Gastroesophageal sphincter (tissue), 4 donors: ENCODE results near the gene TMEM242. TPM values are rescaled to one million over a fixed set of nuclear protein-coding genes. Genes with fewer than 3 reads are reported as not detected.

Source experiments
- ATAC-seq: fragments of 150-250 bp; one replicate; pipeline ENCODE4 v1.9.1; 2016; ENCODE audit warnings: mild to moderate bottlenecking, moderate library complexity
- H3K27ac ChIP-seq, 4 donors: fragments of 200-600 bp; sonication (generic) in 3 of 4; 1 replicate in 3 of 4; 2 replicates in 1 of 4; pipeline ENCODE4 v1.5.1; 2016 to 2019
- H3K27me3 ChIP-seq: fragments of 200-600 bp; sonication (generic); one replicate; pipeline ENCODE4 v1.5.1; 2019
- H3K36me3 ChIP-seq, 2 donors: fragments of 200-600 bp; sonication (generic); one replicate each; pipeline ENCODE4 v1.5.1; 2019; ENCODE audit warnings: control low read depth in 1 of 2
- H3K4me1 ChIP-seq, 3 donors: fragments of 200-600 bp; sonication (generic); 1 replicate in 2 of 3; 2 replicates in 1 of 3; pipeline ENCODE4 v1.5.1; 2016 to 2019; ENCODE audit warnings: control low read depth in 2 of 3
- H3K4me3 ChIP-seq, 2 donors: fragments of 200-600 bp; sonication (generic); one replicate each; pipeline ENCODE4 v1.5.1; 2019; ENCODE audit warnings: mild to moderate bottlenecking in 1 of 2, moderate library complexity in 1 of 2
- H3K9me3 ChIP-seq, 3 donors: fragments of 200-600 bp; sonication (generic); one replicate each; pipeline ENCODE4 v1.5.1; 2017 to 2019; ENCODE audit warnings: control low read depth in 2 of 3
- CTCF ChIP-seq, 4 experiments: fragments of 200-600 bp in 2 of 4; fragments of 450-650 bp in 2 of 4; sonication (generic) in 1 of 4; IDR thresholded peaks; one replicate each; pipeline ENCODE4 v1.5.1; 2017 to 2019; ENCODE audit warnings: antibody characterized with exemption in 4 of 4, mild to moderate bottlenecking in 2 of 4, moderate library complexity in 2 of 4
- EP300 ChIP-seq: sonication (generic); formaldehyde crosslinking; IDR thresholded peaks from one replicate; pipeline ENCODE4 v1.6.1; 2017; ENCODE audit warnings: antibody characterized with exemption, mild to moderate bottlenecking
- POLR2A ChIP-seq, 2 donors: fragments of 450-650 bp; IDR thresholded peaks; one replicate each; pipeline ENCODE4 v1.6.1; 2017; ENCODE audit warnings: antibody characterized with exemption in 2 of 2, mild to moderate bottlenecking in 2 of 2, moderate library complexity in 1 of 2
- POLR2AphosphoS5 ChIP-seq: sonication (generic); formaldehyde crosslinking; IDR thresholded peaks from one replicate; pipeline ENCODE4 v1.6.1; 2017; ENCODE audit warnings: antibody characterized with exemption
- WGBS, 2 donors: methylation state at CpG; one replicate each; pipeline ENCODE4 v1.1.5; 2018; ENCODE audit warnings: low coverage in 1 of 2; 5-methylcytosine and 5-hydroxymethylcytosine counted together
- total RNA-seq, 4 donors: library from RNA; depleted of rRNA; stranded (reverse); fragments of >200 nt; gene quantifications; one replicate each; pipeline ENCODE4 v1.1.0, GENCODE V29; 2016

Gene TMEM242
- total RNA-seq, 4 donors from 2014 or later = 6.6 to 8.4 (median 7.6) TPM

GRCh38 chr6:157254538-157254937 lies 68.8 kb downstream of the TMEM242 start:
- no peak for ATAC-seq
- Histone ChIP-seq H3K27ac (no peak overlapping the region), H3K9me3 (no peaks in the 10 kb centered on the region), H3K4me1 (no peaks in the 10 kb centered on the region), H3K4me3 (no peak overlapping the region), H3K27me3 (no peaks in the 10 kb centered on the region), H3K36me3 (no peaks in the 10 kb centered on the region)
- TF ChIP-seq POLR2A (IDR thresholded peaks at IDR 0.05) (no peak), POLR2AphosphoS5 (no peak), EP300 (no peak), CTCF (IDR thresholded peaks at IDR 0.05) (no peak)
- WGBS, 2 donors = 81 to 87% methylated on average over 2 to 3 of the region's 3 CpGs

GRCh38 chr6:157253699-157254098 lies 69.6 kb downstream of the TMEM242 start:
- TF ChIP-seq CTCF (IDR thresholded peaks at IDR 0.05) = no peak
- TF ChIP-seq POLR2AphosphoS5 = no peak
- no peak for TF ChIP-seq POLR2A (IDR thresholded peaks at IDR 0.05)
- TF ChIP-seq EP300 = no peak
- 78 to 93% methylated on average over 3 to 5 of the region's 7 CpGs for WGBS, 2 donors
- Histone ChIP-seq H3K9me3 (peaks cover 0 to under 1% (median 0%) of the 10 kb centered on the region in 3 donors), H3K27ac (no peak overlapping the region), H3K27me3 (no peaks in the 10 kb centered on the region), H3K4me3 (no peak overlapping the region), H3K36me3 (no peaks in the 10 kb centered on the region), H3K4me1 (no peaks in the 10 kb centered on the region)
- no peak for ATAC-seq

GRCh38 chr6:157253017-157253416 lies 70.3 kb downstream of the TMEM242 start:
- no peak for ATAC-seq
- no peaks in the 10 kb centered on the region for H3K4me1 ChIP-seq
- no peak overlapping the region for H3K4me3 ChIP-seq
- no CpG with 5 or more reads among the region's 7 CpGs for WGBS, 2 donors
- TF ChIP-seq CTCF (IDR thresholded peaks at IDR 0.05) (no peak), POLR2AphosphoS5 (no peak), EP300 (no peak), POLR2A (IDR thresholded peaks at IDR 0.05) (no peak)
- no peaks in the 10 kb centered on the region for H3K27me3 ChIP-seq
- H3K36me3 ChIP-seq = no peaks in the 10 kb centered on the region
- no peak overlapping the region for H3K27ac ChIP-seq
- peaks cover 0 to 5% (median 0%) of the 10 kb centered on the region in 3 donors for H3K9me3 ChIP-seq

- Histone ChIP-seq H3K36me3 (no peaks in the 10 kb centered on the region), H3K4me3 (no peak overlapping the region), H3K27ac (no peak overlapping the region), H3K27me3 (no peaks in the 10 kb centered on the region), H3K4me1 (peaks cover 0 to 2% (median 0%) of the 10 kb centered on the region in 3 donors), H3K9me3 (peaks cover 0 to 5% (median 0%) of the 10 kb centered on the region in 3 donors)
- TF ChIP-seq POLR2AphosphoS5 (no peak), POLR2A (IDR thresholded peaks at IDR 0.05) (no peak), EP300 (no peak), CTCF (IDR thresholded peaks at IDR 0.05) (no peak)
- no peak for ATAC-seq
- WGBS, 2 donors = 83 to 97% methylated on average over 5 to 8 of the region's 8 CpGs
These were observed 71.6 kb downstream of the TMEM242 start for GRCh38 chr6:157251586-157252247.

- TF ChIP-seq POLR2AphosphoS5 = no peak
- TF ChIP-seq CTCF (IDR thresholded peaks at IDR 0.05) = no peak
- no peak for TF ChIP-seq EP300
- no peak for TF ChIP-seq POLR2A (IDR thresholded peaks at IDR 0.05)
- ATAC-seq = no peak
- Histone ChIP-seq H3K27ac (no peak overlapping the region), H3K4me3 (no peak overlapping the region), H3K27me3 (no peaks in the 10 kb centered on the region), H3K9me3 (peaks cover 0 to 5% (median 0%) of the 10 kb centered on the region in 3 donors), H3K4me1 (peaks cover 0 to 21% (median 10%) of the 10 kb centered on the region in 3 donors), H3K36me3 (no peaks in the 10 kb centered on the region)
- 53 to 63% methylated on average over 2 to 3 of the region's 8 CpGs for WGBS, 2 donors
These were observed 73.5 kb downstream of the TMEM242 start for GRCh38 chr6:157249826-157250225.
